T47D (cell line): ENCODE data around the gene CALU.

Experiments used
- DNase-seq, 2 experiments: peaks; one replicate each; pipeline versions ENCODE4 v3.0.0 to v3.0.0-alpha.2; 2011 to 2012; ENCODE audit warnings: low read depth in 1 of 2, low spot score in 1 of 2
- JUND ChIP-seq: IDR thresholded peaks from 2 replicates; pipeline ENCODE4 v1.6.1; 2012; ENCODE audit warnings: low read depth
- in situ Hi-C: cut with HindIII; loops from 2 replicates; pipeline ENCODE4 v1.10.0; 2016; ENCODE audit warnings: low sequenced_read_pairs, low pct_unique_long_range_greater_than_20kb

Gene CALU

GRCh38 chr7:128707752-128708151 is 31.4 kb upstream of the CALU start:
- in situ Hi-C loops, result no loop called here
- no peak for TF ChIP-seq JUND
- DNase-seq, result no peak

- no peak for DNase-seq
- TF ChIP-seq JUND, result no peak
- in situ Hi-C loops, result no loop called here
Measured at GRCh38 chr7:128708235-128708634, 30.9 kb upstream of the CALU start.

- in situ Hi-C loops, result no loop called here
- DNase-seq, result no peak
- no peak for TF ChIP-seq JUND
Measured at GRCh38 chr7:128708824-128709223, 30.3 kb upstream of the CALU start.

- in situ Hi-C loops, result no loop called here
- no peak for TF ChIP-seq JUND
- no peak for DNase-seq
Measured at GRCh38 chr7:128710481-128710880, 28.7 kb upstream of the CALU start.

- TF ChIP-seq JUND, result no peak
- DNase-seq, result no peak
- in situ Hi-C loops, result no loop called here
Measured at GRCh38 chr7:128713794-128714193, 25.4 kb upstream of the CALU start.

GRCh38 chr7:128714701-128715495 is 24.3 kb upstream of the CALU start:
- no peak for TF ChIP-seq JUND
- in situ Hi-C loops, result no loop called here
- no peak for DNase-seq

GRCh38 chr7:128718967-128719642 is 20.1 kb upstream of the CALU start:
- TF ChIP-seq JUND, result no peak
- no peak for DNase-seq
- in situ Hi-C loops, result no loop called here

GRCh38 chr7:128721376-128721775 is 17.8 kb upstream of the CALU start:
- no peak for TF ChIP-seq JUND
- in situ Hi-C loops, result no loop called here
- no peak for DNase-seq

GRCh38 chr7:128724743-128725142 is 14.4 kb upstream of the CALU start:
- no peak for TF ChIP-seq JUND
- no peak for DNase-seq
- in situ Hi-C loops, result no loop called here

- in situ Hi-C loops, result no loop called here
- DNase-seq, result no peak
- no peak for TF ChIP-seq JUND
Measured at GRCh38 chr7:128725531-128725930, 13.6 kb upstream of the CALU start.

GRCh38 chr7:128726059-128726736 is 13.0 kb upstream of the CALU start:
- in situ Hi-C loops, result no loop called here
- DNase-seq, result no peak
- TF ChIP-seq JUND, result no peak

GRCh38 chr7:128726737-128727072 is 12.5 kb upstream of the CALU start:
- in situ Hi-C loops, result no loop called here
- no peak for DNase-seq
- TF ChIP-seq JUND, result no peak

- no peak for TF ChIP-seq JUND
- DNase-seq, result no peak
- in situ Hi-C loops, result no loop called here
Measured at GRCh38 chr7:128727239-128727638, 11.9 kb upstream of the CALU start.
